ENCODE measurements around the gene KAT6B. TPM values are rescaled to one million over a fixed set of nuclear protein-coding genes. Genes with fewer than 3 reads are reported as not detected.
"Not testable (repeated sequence)": the region's sequence is repeated elsewhere in the genome, so short reads cannot be mapped to it uniquely, and the experiment has no call there.

KAT6B gene
- total and polyA plus RNA-seq, 8 donors: 3.7 to 109 (median 34.3) TPM

DNA sequence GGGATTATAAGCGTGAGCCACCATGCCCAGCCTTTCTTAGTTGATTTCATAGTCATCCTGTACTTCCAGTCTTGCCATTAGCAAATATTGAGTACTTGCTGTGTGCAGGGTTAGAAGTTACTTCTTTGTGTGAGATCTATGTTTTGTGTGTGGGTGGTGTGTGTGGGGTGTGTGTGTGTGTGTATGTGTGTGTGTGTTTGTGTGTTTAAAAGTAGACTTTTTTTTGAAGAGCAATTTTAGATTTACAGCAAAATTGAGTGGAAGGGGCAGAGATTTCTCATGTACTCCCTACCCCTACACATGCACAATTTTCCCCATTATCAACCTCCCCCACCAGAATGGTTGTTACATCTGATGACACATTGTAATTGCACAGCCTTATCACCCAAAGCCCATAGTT, 48.2 kb downstream of the KAT6B start:
- Histone ChIP-seq H3K36me3 (no peaks in the 10 kb centered on the region), H3K9me3 (no peaks in the 10 kb centered on the region), H3K4me1 (peaks cover 24 to 69% (median 50%) of the 10 kb centered on the region in 4 donors), H3K27ac (no peak overlapping the region), H3K4me3 (no peak overlapping the region), H3K27me3 (no peaks in the 10 kb centered on the region)
- WGBS, 5 donors: 83 to 96% (median 89%) methylated on average over 1 of the region's 1 CpG
- TF ChIP-seq, protein P1, sequence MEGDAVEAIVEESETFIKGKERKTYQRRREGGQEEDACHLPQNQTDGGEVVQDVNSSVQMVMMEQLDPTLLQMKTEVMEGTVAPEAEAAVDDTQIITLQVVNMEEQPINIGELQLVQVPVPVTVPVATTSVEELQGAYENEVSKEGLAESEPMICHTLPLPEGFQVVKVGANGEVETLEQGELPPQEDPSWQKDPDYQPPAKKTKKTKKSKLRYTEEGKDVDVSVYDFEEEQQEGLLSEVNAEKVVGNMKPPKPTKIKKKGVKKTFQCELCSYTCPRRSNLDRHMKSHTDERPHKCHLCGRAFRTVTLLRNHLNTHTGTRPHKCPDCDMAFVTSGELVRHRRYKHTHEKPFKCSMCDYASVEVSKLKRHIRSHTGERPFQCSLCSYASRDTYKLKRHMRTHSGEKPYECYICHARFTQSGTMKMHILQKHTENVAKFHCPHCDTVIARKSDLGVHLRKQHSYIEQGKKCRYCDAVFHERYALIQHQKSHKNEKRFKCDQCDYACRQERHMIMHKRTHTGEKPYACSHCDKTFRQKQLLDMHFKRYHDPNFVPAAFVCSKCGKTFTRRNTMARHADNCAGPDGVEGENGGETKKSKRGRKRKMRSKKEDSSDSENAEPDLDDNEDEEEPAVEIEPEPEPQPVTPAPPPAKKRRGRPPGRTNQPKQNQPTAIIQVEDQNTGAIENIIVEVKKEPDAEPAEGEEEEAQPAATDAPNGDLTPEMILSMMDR (IDR thresholded peaks at IDR 0.05): no peak
- TF ChIP-seq POLR2AphosphoS5 (IDR thresholded peaks at IDR 0.05) (no peak), EP300 (IDR thresholded peaks at IDR 0.05) (no peak), POLR2A (IDR thresholded peaks at IDR 0.05) (no peak)
- DNase-seq: no peak
- intact Hi-C loops (cut with DNase I; ENCODE audit: low total_unique reads): no loop called here

DNA sequence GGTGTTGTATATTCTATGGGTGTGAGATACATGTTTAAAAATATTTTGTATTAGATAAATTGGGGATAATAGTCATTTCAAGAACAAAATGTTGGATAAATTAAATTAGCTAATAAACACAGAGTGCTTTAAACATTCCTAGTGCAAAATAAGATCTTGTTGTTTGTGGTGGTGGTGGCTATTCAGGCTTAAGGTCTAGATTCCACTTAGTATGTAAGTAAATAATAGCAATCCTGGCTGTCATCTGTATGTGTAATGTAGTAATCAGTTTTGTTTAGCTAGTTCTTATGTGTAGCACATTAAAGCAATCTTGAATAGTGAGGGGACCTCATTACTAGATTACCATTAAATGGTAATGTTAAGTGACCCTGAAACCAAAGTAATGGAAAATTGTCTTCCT, 48.7 kb downstream of the KAT6B start:
- Histone ChIP-seq H3K36me3 (no peaks in the 10 kb centered on the region), H3K27me3 (no peaks in the 10 kb centered on the region), H3K4me1 (peaks cover 24 to 69% (median 50%) of the 10 kb centered on the region in 4 donors), H3K27ac (peak overlapping the region in 1 of 5 donors; percentile 30), H3K9me3 (no peaks in the 10 kb centered on the region), H3K4me3 (no peak overlapping the region)
- DNase-seq: no peak
- no peak for TF ChIP-seq EP300 (IDR thresholded peaks at IDR 0.05)
- no peak for TF ChIP-seq POLR2A (IDR thresholded peaks at IDR 0.05)
- TF ChIP-seq POLR2AphosphoS5 (IDR thresholded peaks at IDR 0.05): no peak
- TF ChIP-seq, protein P1 (IDR thresholded peaks at IDR 0.05): no peak
- intact Hi-C loops (cut with DNase I; ENCODE audit: low total_unique reads): no loop called here

DNA sequence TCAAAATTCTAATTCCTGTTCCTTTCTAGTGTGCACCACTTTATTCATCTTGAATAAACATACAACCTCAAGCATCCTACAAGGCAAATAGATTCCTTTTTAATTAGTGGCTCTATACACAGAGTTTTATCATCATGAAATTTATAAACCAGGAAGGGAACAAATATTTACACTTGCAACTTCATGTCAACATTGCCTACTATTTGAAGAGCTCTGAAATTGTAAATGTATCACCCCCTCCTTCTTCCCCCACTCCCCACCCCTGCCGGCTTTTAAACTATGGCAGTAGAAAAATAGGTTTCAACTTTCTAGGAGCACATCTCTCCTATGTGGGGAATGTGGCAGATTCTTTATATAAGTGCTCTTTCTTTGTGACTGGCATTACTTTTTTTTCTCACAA, 49.6 kb downstream of the KAT6B start:
- DNase-seq: peak in 1 of 2 donors; percentile 39
- WGBS, 5 donors: 26 to 46% (median 29%) methylated on average over 1 of the region's 1 CpG
- H3K27ac ChIP-seq: peak overlapping the region in 2 of 5 donors; percentile 24 to 30

DNA sequence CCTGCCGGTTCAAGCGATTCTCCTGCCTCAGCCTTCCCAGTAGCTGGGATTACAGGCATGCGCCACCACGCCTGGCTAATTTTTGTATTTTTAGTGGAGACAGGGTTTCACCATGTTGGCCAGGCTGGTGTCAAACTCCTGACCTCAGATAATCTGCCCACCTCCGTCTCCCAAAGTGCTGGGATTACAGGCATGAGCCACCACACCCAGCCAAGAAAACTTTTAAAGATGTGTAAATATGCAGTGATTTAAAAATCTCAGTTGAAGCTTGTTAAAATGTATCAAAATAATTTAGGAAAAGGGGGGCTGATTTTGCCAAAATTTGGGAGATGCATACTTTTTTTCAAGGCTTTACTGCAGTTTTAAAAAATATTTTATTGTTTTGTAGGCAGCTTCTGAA, 50.7 kb downstream of the KAT6B start:
- DNase-seq; H3K27ac ChIP-seq; H3K9me3 ChIP-seq; H3K4me3 ChIP-seq; H3K27me3 ChIP-seq; H3K36me3 ChIP-seq; intact Hi-C loops (cut with DNase I; ENCODE audit: low total_unique reads): not testable (repeated sequence)
- peaks cover 21 to 71% (median 50%) of the 10 kb centered on the region in 4 donors for H3K4me1 ChIP-seq
- WGBS, 5 donors: 80 to 88% (median 83%) methylated on average over 5 of the region's 5 CpGs

More for the DNA sequence above, 49.6 kb downstream of the KAT6B start:
- intact Hi-C loops (cut with DNase I; ENCODE audit: low total_unique reads): no loop called here
- no peaks in the 10 kb centered on the region for H3K9me3 ChIP-seq
- H3K36me3 ChIP-seq: no peaks in the 10 kb centered on the region
- no peak for TF ChIP-seq EP300 (IDR thresholded peaks at IDR 0.05)
- TF ChIP-seq POLR2AphosphoS5 (IDR thresholded peaks at IDR 0.05): no peak
- TF ChIP-seq, protein P1 (IDR thresholded peaks at IDR 0.05): no peak
- TF ChIP-seq POLR2A (IDR thresholded peaks at IDR 0.05): no peak
- no peak overlapping the region for H3K4me3 ChIP-seq
- no peaks in the 10 kb centered on the region for H3K27me3 ChIP-seq
- H3K4me1 ChIP-seq: peaks cover 24 to 70% (median 50%) of the 10 kb centered on the region in 4 donors

DNA sequence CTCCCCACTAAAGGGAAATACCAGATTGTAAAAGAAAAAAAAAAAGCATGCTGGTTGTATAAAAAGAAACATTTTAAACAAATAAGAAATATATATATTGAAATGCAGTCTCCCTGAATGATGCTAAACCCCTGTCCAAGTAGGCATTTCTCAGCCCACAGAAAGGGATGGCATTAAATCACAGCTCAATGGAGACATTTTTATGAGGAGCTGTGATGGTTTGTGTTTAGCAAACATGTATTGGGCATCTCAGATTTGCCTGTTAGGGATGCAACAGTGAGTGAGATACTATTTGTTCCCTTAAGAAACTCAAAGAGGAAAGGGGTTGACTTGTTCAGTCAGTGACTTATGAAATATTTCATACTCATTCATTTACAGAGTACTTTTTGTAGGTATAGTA, 51.5 kb downstream of the KAT6B start:
- TF ChIP-seq POLR2A (IDR thresholded peaks at IDR 0.05): no peak
- TF ChIP-seq EP300 (IDR thresholded peaks at IDR 0.05): no peak
- TF ChIP-seq, protein P1 (IDR thresholded peaks at IDR 0.05): no peak
- no peak for TF ChIP-seq POLR2AphosphoS5 (IDR thresholded peaks at IDR 0.05)
- Histone ChIP-seq H3K36me3 (no peaks in the 10 kb centered on the region), H3K9me3 (no peaks in the 10 kb centered on the region), H3K4me3 (no peak overlapping the region), H3K27ac (no peak overlapping the region), H3K4me1 (peaks cover 24 to 73% (median 51%) of the 10 kb centered on the region in 4 donors), H3K27me3 (no peaks in the 10 kb centered on the region)
- no peak for DNase-seq
- intact Hi-C loops (cut with DNase I; ENCODE audit: low total_unique reads): no loop called here

All from stomach (tissue), 9 donors.